HG03039 (cell line): Measurements from ENCODE around the gene SMOC1.

Experiments
- ATAC-seq: cut with Tn5 transposase; IDR thresholded peaks from one replicate; pipeline ENCODE4 v1.9.1; 2021; ENCODE audit warnings: mild to moderate bottlenecking, moderate library complexity; ENCODE audit not compliant: unreplicated experiment

SMOC1 gene

DNA sequence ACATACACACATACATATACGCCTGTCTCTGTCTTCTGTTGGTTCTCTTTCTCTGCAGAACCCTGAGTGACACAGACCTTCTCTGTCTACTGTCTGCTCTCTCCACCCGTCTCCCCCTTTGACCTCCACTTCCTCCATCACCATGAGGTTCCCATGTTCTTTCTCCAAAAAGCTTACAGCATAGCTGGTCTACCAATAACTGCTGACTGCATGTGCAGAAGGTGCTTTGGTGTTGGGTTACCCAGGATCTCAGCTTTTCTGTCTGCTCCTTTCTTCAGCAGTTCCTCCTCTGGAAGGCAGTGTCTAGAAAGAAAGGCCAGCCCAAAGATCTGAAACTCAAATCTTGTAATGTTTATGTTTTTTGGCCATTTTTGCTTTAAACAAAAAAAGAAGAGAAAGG, 125.6 kb downstream of the SMOC1 start:
- no peak for ATAC-seq

DNA sequence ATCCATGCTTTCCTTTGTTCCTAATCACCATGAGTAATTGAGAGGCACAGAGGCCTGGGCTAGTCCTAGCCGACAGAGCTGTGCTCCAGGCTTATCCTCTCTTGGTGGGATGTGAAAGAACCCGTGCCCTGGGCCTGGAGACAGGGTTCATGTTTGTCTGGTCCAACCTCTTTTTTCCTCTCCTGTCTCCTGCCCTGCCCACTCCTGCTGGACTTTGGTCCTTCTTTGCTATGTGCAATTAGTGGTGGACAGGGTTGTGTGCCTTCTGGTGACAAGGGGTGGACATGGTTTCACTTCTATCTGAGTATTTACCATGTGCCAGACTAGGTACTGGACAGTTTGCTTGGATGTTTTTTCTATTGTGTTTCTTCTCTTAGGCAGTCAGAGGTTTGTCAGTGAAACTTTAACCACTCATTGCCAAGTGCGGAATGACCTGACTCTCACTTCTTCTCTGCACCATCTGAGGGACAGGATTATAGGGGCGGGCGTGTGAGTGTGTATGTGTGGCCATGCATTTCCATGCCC, 126.1 kb downstream of the SMOC1 start:
- ATAC-seq = no peak

DNA sequence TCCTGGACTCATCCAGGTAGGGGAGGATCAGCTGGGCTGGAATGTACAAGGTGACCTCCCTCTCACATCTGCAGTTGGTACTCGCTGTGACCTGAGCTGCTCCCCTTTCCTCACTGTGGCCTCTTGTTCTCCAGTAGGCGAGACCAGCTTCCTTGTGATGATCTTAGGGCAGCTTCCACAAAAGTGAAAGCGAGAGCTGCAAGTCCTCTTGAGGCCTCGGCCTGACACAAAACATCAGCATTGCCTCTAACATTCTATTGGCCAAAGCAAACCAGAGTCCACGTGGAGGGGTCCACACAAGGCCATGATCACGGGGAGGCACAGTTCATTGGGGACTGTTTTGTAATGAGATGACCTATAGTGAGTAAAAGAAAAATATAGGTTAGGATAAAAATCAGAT, 127.5 kb downstream of the SMOC1 start:
- no peak for ATAC-seq

DNA sequence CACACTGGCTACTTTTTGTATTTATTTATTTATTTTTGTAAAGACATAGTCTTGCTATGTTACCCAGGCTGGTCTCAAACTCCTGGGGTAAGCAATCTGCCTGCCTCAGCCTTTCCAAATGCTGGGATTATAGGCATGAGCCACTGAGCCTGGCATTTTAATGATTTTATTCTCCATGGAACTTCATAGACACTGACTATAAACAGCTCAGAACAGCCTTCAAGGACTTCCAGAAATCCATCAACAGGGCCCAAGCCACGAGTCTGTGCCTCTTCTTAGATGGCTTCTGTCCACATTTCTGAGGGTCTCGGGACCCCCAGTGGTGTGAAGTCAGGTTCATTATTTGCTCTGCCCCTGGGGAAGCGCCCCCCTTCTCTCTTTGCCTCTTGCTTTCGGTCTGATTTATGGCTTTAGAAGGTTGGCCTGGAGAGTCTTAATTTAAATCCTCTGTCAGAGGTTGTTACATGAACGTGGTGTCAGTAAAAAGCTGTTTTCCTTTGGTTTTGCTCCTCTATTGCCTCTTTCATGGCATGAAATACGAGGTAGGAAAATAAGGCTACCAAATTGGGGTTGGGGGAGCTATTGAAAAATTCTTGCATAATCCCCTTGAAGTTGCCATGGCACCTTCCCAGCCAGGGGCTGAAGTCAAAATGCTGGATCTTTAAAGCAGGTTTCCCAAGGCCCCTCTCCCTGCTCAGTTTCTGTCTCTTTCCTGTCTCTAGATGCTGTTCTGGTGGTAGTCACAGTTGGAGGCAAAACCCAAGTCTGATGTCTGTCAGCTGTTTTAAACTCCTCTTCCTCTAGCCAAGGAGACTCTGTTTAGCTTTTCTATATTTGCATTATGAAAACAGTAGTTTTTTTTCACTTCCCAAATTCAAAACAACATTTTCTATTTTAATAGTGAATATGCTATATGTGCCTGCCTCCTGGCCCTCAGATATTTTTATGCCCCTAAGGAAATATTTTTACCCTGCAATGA, 129.4 kb downstream of the SMOC1 start:
- ATAC-seq = no peak

DNA sequence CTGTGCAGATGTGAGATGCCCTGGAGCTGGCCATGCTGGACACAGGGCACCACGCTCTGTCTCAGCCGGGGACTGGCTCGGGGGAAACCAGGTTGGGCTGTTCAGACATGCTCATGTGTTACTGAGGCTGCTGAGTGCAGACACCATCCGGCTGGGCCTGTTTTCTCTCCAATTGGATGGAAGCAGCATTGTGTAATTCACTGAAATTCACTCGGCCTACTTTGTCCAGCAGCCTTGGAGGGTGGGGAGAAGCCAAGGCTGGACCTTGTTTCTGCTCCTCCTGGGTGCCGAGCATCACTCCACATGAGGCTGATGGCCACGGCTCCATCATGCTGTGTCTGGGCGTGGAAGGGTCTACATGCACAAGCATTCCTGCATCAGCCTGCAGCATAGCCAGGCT, 130.7 kb downstream of the SMOC1 start:
- ATAC-seq = no peak

DNA sequence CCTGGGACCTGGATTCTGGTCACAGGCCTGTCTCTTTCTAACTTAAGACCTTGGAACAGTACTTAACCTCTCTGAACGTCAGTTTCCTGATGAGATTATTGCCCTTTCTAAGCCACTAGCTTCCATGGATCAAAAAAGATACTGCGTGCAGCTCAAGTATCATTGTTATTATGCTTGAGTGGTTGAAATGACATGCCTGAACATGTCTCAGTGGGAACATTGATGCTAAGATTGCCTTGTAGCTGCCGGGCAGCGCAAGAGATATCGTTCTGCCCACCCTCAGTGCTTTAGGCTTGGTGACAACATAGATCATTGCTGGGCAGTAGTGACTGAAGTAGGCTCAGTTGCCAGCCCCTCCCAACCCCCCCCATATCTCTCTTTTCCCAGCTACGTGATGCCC, 131.9 kb downstream of the SMOC1 start:
- ATAC-seq = no peak

DNA sequence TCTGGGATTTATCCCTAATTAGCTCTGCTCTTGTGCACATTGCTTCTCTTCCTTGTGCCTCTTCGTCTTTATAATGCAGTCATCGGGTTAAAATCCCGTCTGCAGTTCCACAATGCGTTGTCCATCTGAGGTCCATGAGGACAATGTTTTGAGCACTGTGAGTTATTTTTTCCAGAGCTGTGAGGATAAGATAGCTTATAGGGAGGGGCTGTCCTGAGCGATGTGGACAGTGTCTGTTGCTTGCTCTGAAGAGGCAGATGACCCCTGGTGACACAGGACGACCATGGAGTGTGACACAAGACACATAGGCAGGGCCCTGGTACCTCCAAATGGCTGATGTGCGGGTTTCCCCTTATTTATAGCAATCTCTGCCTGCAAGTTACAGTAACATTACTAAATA, 132.5 kb downstream of the SMOC1 start:
- ATAC-seq = no peak

DNA sequence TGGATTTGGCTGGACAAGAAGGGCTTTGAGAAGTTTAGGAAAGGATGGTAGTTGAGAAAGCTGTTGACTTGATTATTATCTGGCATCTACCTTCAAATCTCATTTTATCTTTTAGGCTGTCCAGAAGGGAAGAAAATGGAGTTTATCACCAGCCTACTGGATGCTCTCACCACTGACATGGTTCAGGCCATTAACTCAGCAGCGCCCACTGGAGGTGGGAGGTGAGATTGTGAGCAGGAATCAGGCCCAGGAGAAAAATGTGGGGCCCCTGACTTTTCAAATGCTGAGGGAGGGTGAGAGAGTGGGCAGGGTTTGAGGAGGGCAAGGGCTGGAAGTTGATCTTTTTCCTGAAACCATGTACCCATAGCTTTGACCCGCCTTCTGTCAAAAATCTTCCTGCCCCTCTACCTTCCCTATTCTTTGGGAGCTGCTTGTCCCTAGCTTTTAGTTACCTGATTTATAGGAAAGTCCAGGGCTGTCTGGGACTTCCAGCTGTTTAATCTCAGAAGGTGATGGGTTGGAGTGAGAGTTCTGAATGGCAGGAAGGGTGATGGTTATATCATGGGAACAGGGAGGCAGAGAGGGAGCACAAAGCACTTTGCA, 134.2 kb downstream of the SMOC1 start:
- no peak for ATAC-seq

DNA sequence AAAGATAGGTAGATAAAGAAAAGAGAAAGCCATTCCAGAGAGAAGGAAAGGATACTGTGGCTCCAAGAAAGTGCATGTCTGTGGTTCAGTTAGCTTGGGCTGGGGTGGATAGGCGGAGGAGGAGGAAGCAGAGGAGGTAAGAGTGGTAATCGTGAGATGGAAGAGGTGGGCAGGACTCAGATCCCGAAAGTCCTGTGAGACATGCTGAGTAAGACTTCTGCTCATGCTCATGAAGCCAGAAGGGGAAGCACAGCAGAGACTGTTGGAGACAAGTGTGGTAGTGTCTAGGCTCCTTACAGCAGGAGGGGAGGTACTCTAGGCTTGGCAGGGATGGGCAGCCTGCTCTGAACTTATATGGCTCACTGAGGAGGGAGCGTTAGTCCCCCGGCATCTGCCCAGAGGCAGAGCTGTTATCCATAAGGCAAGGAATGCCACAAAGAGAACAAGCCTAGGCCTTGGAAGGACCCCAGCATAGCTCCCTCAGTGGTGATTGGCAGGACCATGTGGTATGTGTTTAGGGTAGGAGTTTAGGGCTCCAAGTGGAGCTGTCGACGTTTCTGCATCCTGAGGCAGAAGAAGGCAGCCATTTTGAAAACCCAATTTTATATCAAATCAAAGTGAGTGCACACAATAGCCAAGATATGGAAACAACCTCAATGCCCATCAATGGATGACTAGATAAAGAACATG, 135.3 kb downstream of the SMOC1 start:
- no peak for ATAC-seq

DNA sequence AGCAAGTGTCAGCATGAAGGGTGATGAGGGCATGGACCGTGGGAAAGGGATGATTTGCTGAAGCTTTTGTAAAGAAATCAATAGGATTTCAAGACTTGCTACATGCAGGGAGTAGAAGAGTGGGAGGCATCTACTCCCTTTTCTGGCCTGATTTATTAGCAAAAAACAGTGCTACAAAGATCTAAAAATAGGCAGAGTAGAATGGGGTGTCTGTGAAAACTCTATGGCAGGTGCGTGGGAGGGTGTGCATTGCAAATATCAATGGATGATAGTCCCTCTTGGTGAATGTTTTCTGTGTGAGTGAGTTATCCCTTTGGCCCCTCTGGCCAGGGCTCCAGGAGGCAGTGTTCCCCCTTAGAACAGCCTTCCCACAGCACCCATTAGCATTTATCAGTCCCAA, 139.0 kb downstream of the SMOC1 start:
- ATAC-seq = no peak

DNA sequence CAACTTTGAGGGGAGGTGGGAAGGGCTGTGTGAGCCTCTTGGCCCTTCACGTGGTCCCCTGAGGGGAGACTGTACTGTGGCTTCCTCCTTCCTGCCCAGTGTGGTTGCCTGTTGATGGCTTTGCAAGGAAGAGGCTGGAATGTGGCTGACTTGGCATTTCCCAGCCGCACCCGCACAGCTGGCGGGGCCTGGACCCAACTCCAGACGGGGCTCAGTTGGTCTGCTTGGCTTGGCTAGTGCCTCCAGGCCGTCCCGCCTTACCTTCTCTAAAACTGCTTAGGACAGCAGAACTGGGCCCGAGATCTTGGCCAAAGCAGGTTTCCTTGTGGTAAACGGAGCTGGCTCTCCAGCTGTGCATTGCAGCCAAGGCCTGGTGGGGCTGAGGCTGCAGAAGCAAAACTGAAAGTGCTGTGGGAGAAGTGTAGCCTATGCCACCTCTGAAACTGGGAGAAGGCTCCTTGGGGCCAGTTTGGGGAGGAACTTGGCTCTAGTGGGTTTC, 139.5 kb downstream of the SMOC1 start:
- no peak for ATAC-seq

DNA sequence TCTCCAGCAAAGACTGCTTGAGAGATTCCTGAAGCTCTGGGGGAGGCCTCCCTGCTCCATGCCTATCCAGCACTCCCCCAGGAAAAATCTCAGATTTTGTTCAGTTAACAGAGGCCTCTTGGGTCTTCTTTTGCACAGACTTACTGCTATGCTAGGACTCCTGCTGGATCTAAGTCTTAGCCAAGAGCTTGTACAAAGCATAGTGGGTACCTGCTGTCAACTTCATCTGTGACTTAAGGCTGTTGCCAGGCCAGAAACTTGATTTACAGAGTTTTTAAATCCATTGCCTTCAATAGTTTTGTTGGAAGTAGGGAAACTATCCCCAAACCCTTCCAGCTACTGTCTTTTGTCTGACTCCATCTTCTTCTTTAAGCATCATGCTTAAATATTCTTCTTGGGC, 140.5 kb downstream of the SMOC1 start:
- ATAC-seq = no peak

DNA sequence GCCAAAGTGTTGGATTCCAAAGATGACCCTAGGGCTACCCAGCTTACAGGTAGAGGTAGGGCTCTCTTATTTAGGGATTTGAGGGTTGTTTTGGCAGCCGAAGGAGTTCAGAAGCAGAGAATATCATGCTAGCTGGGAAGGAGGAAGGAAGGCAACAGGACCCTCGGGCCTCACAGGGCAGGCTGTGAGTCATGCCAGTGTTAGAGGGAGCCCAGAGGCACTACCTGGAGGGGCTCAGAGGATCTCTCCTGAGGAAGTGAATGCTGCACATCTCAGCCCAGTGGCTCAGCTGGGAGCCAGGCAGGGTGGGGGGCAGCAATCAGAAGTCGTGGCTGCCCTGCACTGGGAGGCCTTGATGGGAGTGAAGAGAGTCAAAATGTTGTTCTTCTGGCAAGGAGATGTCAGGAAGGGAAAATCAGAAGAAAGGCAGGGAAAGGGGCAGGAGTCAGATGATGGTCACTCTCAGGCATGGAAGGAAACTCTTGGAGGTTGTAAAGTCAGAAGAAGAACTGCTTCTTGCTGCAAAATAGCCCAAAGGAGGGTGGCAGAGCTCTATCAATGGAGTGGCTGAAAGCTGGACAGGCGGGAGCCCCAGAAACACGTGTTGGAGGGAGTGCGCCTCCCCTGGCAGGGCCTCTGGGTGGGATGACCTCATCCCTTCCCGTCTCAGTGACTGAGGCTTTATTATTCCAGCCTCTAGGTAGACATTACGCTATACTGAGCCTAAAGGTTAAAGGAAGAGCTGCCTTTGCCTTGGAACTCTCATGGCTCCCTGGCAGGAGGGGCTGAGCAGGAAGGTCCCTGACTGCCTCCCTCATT, 141.3 kb downstream of the SMOC1 start:
- ATAC-seq = no peak

DNA sequence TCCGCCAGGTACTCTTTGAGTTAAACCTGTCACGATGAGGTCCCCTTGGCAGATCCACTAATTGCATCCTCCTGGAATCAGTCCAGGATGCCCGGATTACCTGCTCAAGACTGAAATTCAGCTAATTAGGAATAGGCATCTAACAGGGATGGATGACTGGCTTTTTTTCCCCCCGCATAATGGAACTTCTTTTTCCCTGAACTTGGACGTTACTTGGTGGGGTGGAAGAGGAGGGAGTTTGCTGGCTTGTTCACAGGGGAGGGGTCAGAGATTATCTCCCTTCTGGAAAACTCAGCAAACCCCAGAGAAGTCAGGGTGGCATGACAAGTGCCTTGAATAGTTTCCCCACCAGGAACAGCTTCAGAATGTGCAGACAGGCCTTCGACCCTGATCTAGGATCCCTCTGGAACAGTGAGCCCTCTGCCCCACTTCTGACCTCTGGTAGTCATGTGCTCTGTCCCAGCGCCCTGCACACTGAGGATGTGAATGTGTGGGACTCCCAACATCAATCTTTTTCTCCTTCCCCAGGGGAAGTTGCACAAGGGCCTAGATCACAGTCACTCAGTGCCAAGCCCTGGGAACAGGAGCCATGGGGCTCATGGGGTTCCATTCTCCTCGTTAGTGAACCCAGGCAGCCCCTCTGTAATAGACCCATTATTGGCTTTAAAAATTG, 142.5 kb downstream of the SMOC1 start:
- ATAC-seq = no peak

DNA sequence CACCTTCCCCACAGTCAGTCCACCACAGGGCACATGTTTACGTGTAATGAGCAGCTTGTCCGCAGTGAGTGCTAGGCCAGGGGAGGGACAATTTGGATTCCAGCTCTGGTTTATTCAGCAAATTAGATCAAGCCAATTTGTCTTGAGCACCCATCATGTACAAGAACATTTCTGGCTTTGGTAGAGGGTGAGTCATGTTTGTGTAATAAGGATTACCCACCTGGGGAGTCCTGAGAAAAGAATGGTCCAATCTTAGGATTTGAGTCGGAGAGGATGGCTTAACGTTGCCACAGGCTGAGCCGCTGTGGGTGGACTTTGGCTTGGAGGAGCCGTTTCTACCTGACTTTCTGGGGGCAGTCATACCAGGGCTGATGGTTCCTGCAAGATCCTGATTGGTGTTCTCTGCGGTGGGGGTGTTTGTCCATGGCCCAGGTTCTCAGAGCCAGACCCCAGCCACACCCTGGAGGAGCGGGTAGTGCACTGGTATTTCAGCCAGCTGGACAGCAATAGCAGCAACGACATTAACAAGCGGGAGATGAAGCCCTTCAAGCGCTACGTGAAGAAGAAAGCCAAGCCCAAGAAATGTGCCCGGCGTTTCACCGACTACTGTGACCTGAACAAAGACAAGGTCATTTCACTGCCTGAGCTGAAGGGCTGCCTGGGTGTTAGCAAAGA, 143.7 kb downstream of the SMOC1 start:
- no peak for ATAC-seq

DNA sequence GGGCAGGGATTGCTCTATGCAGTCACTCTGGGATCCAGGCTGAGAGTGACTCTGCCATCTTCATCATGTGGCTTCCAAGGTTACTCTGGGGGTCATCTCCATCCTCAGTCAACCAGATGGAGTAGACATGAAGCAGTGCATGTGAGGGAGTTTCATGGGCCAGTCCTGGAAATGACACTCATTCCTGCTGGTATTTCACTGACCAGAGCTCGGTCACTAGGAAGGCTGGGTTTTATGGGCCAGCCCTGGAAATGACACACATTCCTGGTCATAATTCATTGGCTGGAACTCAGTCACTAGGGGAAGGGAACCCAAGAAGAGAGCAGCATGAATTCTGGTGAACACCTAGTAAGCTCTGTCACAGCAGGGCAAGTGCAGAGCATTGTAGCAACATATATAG, 144.7 kb downstream of the SMOC1 start:
- ATAC-seq = no peak

DNA sequence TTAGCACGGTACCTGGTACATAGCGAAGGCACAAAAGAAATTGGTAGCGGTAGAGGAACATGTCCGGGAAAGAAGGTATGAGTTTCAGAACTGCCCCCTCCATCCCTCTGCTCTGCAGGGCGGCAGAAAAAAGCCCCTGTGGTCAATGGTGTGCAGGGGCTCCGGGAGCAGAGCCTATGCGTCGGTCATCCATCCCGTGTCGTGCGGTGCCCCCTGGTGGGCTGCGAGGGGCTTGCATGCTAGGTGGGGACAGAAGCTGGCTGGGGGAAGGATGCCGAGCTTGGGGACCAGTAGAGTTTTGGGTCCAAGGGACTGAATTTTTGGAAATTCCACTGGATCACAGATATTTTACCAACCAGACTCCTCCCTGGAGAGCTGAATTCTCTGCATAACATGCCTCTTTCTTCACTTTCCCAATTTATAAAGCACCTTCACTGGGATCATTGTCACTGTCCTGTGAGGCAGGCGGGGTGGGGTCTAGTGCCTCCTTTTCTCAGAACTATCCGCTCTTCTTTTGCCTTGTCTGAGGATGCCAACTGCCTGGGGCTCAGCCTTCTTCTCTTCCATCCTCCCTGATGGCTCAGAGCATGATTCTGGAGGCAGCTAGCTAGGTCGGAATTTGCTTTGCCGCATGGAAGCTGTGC, 148.7 kb downstream of the SMOC1 start:
- no peak for ATAC-seq

DNA sequence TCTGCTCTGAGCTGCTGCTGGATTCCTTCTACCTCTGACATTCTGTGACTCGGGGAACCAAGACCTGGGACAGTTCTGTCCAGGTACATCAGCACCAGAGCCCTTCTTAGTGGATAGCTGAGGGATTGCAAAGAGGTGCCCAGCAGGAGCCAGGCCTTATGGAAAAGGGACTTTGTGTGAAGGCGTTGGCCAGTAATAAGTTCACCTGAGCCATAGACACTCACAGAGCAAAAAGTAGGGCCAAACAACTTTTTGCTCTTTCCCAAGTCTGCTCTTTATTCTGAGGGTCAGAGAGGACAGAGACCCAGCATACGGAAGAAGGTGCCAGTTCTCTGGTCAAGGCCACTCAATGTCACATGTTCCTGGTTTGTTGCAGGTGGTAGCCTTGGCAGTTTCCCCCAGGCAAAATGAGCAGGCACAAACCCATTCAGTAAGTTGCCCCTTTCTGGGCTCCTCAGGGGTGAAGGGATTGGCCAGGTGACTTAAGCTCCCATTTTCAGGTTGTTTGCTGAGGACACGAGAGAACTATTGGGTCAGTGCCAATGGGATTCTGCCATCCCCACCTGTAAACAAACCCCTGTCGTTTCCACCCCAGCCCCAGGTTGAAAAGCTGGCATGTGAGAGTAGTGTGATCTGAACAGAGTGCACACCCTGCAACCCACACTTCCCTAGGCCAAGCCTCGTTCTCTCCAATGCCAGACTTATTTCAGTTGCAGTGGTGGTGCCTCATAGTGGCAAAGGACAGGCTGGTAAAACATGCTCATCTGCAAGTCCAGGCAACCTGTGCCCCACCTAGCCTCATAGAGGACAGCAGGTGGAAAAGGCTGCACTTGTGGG, 150.3 kb downstream of the SMOC1 start:
- no peak for ATAC-seq
